Loucy (cell line): ENCODE measurements around the gene TMEM150B.

Experiments
- H2AFZ ChIP-seq: fragments of 200-600 bp; sonication (generic); 2 replicates; pipeline ENCODE4 v1.6.0; 2016; ENCODE audit warnings: antibody characterized with exemption, mild to moderate bottlenecking, low read length, moderate library complexity
- H3F3A ChIP-seq: fragments of 200-600 bp; 2 replicates; pipeline ENCODE4 v1.6.0; 2016; ENCODE audit warnings: antibody characterized with exemption, low read depth, mild to moderate bottlenecking
- H3K27me3 ChIP-seq: fragments of 200-600 bp; sonication (generic); 2 replicates; pipeline ENCODE4 v1.6.1; 2014; ENCODE audit warnings: low read length, mild to moderate bottlenecking; ENCODE audit not compliant: insufficient read depth, poor library complexity, severe bottlenecking
- H3K36me3 ChIP-seq: fragments of 200-600 bp; sonication (generic); 2 replicates; pipeline ENCODE4 v1.6.1; 2016; ENCODE audit warnings: low read length; ENCODE audit not compliant: insufficient read depth
- H3K4me1 ChIP-seq: fragments of 200-600 bp; sonication (generic); 2 replicates; pipeline ENCODE4 v1.5.1; 2014; ENCODE audit warnings: low read length, mild to moderate bottlenecking; ENCODE audit not compliant: insufficient read depth, poor library complexity, severe bottlenecking
- H3K4me2 ChIP-seq: fragments of 200-600 bp; sonication (generic); 2 replicates; pipeline ENCODE4 v1.6.0; 2014; ENCODE audit warnings: antibody characterized with exemption, low read length, low read depth, mild to moderate bottlenecking; ENCODE audit not compliant: poor library complexity, severe bottlenecking
- H3K4me3 ChIP-seq: fragments of 200-600 bp; sonication (generic); 2 replicates; pipeline ENCODE4 v1.5.1; 2014; ENCODE audit warnings: low read length, mild to moderate bottlenecking, mixed read lengths; ENCODE audit not compliant: poor library complexity, severe bottlenecking
- H3K79me2 ChIP-seq: fragments of 200-600 bp; sonication (generic); 2 replicates; pipeline ENCODE4 v1.6.1; 2014; ENCODE audit warnings: low read length; ENCODE audit not compliant: insufficient read depth
- H3K9ac ChIP-seq: fragments of 200-600 bp; sonication (generic); 2 replicates; pipeline ENCODE4 v1.6.0; 2014; ENCODE audit warnings: mild to moderate bottlenecking, low read depth, low read length, moderate library complexity; ENCODE audit not compliant: poor library complexity, severe bottlenecking
- H3K9me2 ChIP-seq: fragments of 200-600 bp; sonication (generic); replicated peaks from 2 replicates; pipeline ENCODE4 v1.6.1; 2016; ENCODE audit warnings: low read depth, low read length, mixed read lengths
- H3K9me3 ChIP-seq: fragments of 200-600 bp; sonication (generic); 2 replicates; pipeline ENCODE4 v1.6.1; 2014; ENCODE audit warnings: mild to moderate bottlenecking, antibody characterized with exemption, low read length, low read depth; ENCODE audit not compliant: insufficient read depth
- H4K20me1 ChIP-seq: fragments of 200-600 bp; sonication (generic); 2 replicates; pipeline ENCODE4 v1.6.0; 2014; ENCODE audit warnings: antibody characterized with exemption, low read length, mild to moderate bottlenecking; ENCODE audit not compliant: insufficient read depth, poor library complexity, severe bottlenecking
- EZH2phosphoT487 ChIP-seq: fragments of 200-600 bp; IDR thresholded peaks from 2 replicates; pipeline ENCODE4 v1.6.1; 2018; ENCODE audit warnings: antibody characterized with exemption, mild to moderate bottlenecking, moderate library complexity, borderline replicate concordance
- TF ChIP-seq, protein P1 (sequence below): fragments of 200-600 bp; sonication (generic); conservative IDR thresholded peaks from 2 replicates; pipeline ENCODE4 v1.5.1; 2014; ENCODE audit warnings: mild to moderate bottlenecking, antibody characterized with exemption, low read length

The TMEM150B gene

DNA sequence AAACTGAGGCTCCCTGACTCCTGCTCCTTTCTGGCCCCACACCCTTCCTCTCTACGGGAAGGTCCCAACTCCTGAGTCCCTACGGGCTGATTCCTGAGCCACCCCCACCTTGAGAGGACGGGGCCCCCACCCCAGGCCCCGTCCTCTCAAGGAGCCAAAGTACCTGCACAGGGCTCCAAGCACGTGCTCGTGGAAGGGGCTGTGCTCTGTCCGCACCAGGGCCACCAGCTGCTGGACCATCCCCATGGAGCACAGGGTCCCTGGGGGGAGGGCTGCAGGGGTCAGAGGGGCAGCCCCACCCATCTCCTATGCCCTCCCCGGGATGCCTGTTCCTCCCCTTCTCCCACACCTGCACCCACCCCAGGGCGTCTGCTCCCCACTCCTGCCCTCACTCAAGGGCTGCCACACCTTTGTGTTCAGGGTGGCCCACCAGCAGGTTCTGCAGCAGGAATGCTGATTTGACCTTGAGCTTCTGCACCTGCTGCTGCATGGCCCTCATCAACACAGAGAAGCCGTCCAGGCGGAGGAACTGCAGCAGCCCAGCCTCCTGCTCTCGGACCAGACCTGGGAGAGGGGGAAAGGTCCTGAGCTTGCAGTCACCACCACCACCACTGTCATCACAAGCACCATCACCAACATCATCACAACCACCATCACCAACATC is 59.3 kb downstream of the TMEM150B start:
- Histone ChIP-seq H3K9ac (no peak overlapping the region), H3K9me3 (no peaks in the 10 kb centered on the region), H4K20me1 (no peaks in the 10 kb centered on the region), H3K4me1 (peaks cover under 1% of the 10 kb centered on the region), H3K4me3 (no peak overlapping the region), H3F3A (no peaks in the 10 kb centered on the region), H3K9me2 (no peaks in the 10 kb centered on the region), H3K36me3 (no peaks in the 10 kb centered on the region; the same call in 1 of the 2 replicates), H3K27me3 (no peaks in the 10 kb centered on the region), H3K79me2 (peaks cover 3% of the 10 kb centered on the region; the same call in 1 of the 2 replicates), H2AFZ (no peak overlapping the region), H3K4me2 (no peak overlapping the region)
- TF ChIP-seq EZH2phosphoT487 = no peak
- TF ChIP-seq, protein P1, sequence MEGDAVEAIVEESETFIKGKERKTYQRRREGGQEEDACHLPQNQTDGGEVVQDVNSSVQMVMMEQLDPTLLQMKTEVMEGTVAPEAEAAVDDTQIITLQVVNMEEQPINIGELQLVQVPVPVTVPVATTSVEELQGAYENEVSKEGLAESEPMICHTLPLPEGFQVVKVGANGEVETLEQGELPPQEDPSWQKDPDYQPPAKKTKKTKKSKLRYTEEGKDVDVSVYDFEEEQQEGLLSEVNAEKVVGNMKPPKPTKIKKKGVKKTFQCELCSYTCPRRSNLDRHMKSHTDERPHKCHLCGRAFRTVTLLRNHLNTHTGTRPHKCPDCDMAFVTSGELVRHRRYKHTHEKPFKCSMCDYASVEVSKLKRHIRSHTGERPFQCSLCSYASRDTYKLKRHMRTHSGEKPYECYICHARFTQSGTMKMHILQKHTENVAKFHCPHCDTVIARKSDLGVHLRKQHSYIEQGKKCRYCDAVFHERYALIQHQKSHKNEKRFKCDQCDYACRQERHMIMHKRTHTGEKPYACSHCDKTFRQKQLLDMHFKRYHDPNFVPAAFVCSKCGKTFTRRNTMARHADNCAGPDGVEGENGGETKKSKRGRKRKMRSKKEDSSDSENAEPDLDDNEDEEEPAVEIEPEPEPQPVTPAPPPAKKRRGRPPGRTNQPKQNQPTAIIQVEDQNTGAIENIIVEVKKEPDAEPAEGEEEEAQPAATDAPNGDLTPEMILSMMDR = no peak

DNA sequence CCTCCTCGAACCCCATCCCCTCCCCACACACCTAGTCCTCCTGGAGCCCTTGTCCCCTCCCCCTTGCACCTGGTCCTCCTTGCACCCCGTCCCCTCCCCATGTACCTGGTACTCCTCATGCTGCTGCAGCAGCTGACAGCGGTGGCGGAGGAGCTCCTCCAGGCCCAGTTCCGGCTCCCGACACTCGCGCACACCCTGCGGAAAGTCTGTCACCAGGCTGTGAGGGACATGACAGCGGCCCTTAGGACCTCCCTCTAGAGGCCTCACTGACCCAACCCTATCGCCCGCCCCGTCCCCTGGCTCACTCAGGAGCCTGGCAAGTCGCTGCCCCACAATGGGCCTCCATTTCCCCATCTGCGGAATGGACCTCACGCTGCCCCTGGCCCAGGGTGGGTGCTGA is 60.0 kb downstream of the TMEM150B start:
- H3K4me1 ChIP-seq = peaks cover 7% of the 10 kb centered on the region
- no peak overlapping the region for H3K9ac ChIP-seq
- H3K36me3 ChIP-seq = no peaks in the 10 kb centered on the region; the same call in 1 of the 2 replicates
- peaks cover 3% of the 10 kb centered on the region; the same call in 1 of the 2 replicates for H3K79me2 ChIP-seq
- H3K4me2 ChIP-seq = no peak overlapping the region
- H3K9me3 ChIP-seq = no peaks in the 10 kb centered on the region
- no peak overlapping the region for H3K4me3 ChIP-seq
- H3K27me3 ChIP-seq = no peaks in the 10 kb centered on the region
- H3F3A ChIP-seq = no peaks in the 10 kb centered on the region
- no peak for TF ChIP-seq EZH2phosphoT487
- TF ChIP-seq, protein P1 = no peak
- H2AFZ ChIP-seq = no peak overlapping the region
- no peaks in the 10 kb centered on the region for H3K9me2 ChIP-seq
- H4K20me1 ChIP-seq = no peaks in the 10 kb centered on the region

DNA sequence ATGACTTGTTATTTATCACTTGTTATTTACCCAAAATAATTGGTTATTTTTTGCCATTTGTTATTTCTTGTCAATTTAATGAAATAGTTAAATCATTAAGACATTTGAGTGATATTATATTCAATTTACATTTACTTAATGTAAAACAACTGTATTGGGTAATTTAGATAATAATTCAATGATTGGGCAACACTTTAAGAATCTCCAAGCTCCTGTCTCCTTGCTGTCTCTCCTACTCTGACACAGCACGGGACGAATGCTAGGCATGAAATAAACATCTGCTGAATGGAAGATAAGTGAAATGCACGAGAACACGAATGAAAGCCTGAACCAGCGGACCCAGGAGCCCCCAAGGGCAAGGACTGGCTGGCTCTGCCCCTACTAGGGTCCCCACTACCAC is 60.6 kb downstream of the TMEM150B start:
- Histone ChIP-seq H3K9me2 (no peaks in the 10 kb centered on the region), H3K4me1 (peaks cover 13% of the 10 kb centered on the region), H4K20me1 (no peaks in the 10 kb centered on the region), H3F3A (peaks cover 2% of the 10 kb centered on the region; the same call in 1 of the 2 replicates), H3K36me3 (no peaks in the 10 kb centered on the region; the same call in 1 of the 2 replicates), H3K27me3 (no peaks in the 10 kb centered on the region), H3K4me2 (no peak overlapping the region), H2AFZ (no peak overlapping the region), H3K4me3 (no peak overlapping the region), H3K79me2 (peaks cover 3% of the 10 kb centered on the region; the same call in 1 of the 2 replicates), H3K9me3 (no peaks in the 10 kb centered on the region), H3K9ac (no peak overlapping the region)
- TF ChIP-seq, protein P1 = no peak
- TF ChIP-seq EZH2phosphoT487 = no peak
